HG02642 (cell line): ENCODE data around the gene RSPH10B2.
"Not testable (repeated sequence)": the region's sequence is repeated elsewhere in the genome, so short reads cannot be mapped to it uniquely, and the experiment has no call there.

Source experiments
- ATAC-seq: cut with Tn5 transposase; IDR thresholded peaks from one replicate; pipeline ENCODE4 v1.9.1; 2021; ENCODE audit warnings: mild to moderate bottlenecking; ENCODE audit not compliant: unreplicated experiment, poor library complexity

The RSPH10B2 gene

GRCh38 chr7:6835521-6835920 lies 81.6 kb downstream of the RSPH10B2 start:
- not testable (repeated sequence) for ATAC-seq

GRCh38 chr7:6837081-6837480 lies 83.2 kb downstream of the RSPH10B2 start:
- ATAC-seq, result not testable (repeated sequence)

- not testable (repeated sequence) for ATAC-seq
Observed at GRCh38 chr7:6842278-6842921, 88.5 kb downstream of the RSPH10B2 start.

GRCh38 chr7:6843092-6843491 lies 89.2 kb downstream of the RSPH10B2 start:
- ATAC-seq, result not testable (repeated sequence)

GRCh38 chr7:6843654-6844053 lies 89.8 kb downstream of the RSPH10B2 start:
- not testable (repeated sequence) for ATAC-seq

- not testable (repeated sequence) for ATAC-seq
Observed at GRCh38 chr7:6845971-6846449, 92.1 kb downstream of the RSPH10B2 start.

- not testable (repeated sequence) for ATAC-seq
Observed at GRCh38 chr7:6847751-6848150, 93.8 kb downstream of the RSPH10B2 start.
